NCI-H146 treated with DMSO at 0.1 percent for 48 hours (cell line): ENCODE data around the gene BTRC.

Source experiments
- DNase-seq: peaks from one replicate; lab custom pipeline; 2025; ENCODE audit not compliant: unreplicated experiment; lab: John Stamatoyannopoulos, UW

Gene BTRC

GRCh38 chr10:101513733-101514132, 159.8 kb downstream of the BTRC start:
- DNase-seq: no peak

GRCh38 chr10:101525848-101526247, 171.9 kb downstream of the BTRC start:
- no peak for DNase-seq

- DNase-seq: no peak
Observed at GRCh38 chr10:101529207-101529606, 175.2 kb downstream of the BTRC start.

GRCh38 chr10:101529725-101530553, 176.0 kb downstream of the BTRC start:
- peak; percentile 55 for DNase-seq

- no peak for DNase-seq
Observed at GRCh38 chr10:101535949-101536348, 182.0 kb downstream of the BTRC start.

GRCh38 chr10:101536800-101537199, 182.8 kb downstream of the BTRC start:
- DNase-seq: no peak

- DNase-seq: peak; percentile 89
Observed at GRCh38 chr10:101538446-101538845, 184.5 kb downstream of the BTRC start.

- DNase-seq: no peak
Observed at GRCh38 chr10:101545898-101546297, 191.9 kb downstream of the BTRC start.

- no peak for DNase-seq
Observed at GRCh38 chr10:101550965-101551364, 197.0 kb downstream of the BTRC start.

GRCh38 chr10:101552442-101552841, 198.5 kb downstream of the BTRC start:
- DNase-seq: no peak

- no peak for DNase-seq
Observed at GRCh38 chr10:101557541-101557940, 203.6 kb downstream of the BTRC start.

- no peak for DNase-seq
Observed at GRCh38 chr10:101558204-101558603, 204.2 kb downstream of the BTRC start.

- no peak for DNase-seq
Observed at GRCh38 chr10:101558671-101559595, 205.0 kb downstream of the BTRC start.

- no peak for DNase-seq
Observed at GRCh38 chr10:101559596-101560297, 205.8 kb downstream of the BTRC start.

GRCh38 chr10:101560298-101561067, 206.5 kb downstream of the BTRC start:
- no peak for DNase-seq

- peak; percentile 18 for DNase-seq
Observed at GRCh38 chr10:101561068-101561915, 207.3 kb downstream of the BTRC start.

GRCh38 chr10:101562231-101562630, 208.3 kb downstream of the BTRC start:
- DNase-seq: no peak

GRCh38 chr10:101563007-101563406, 209.0 kb downstream of the BTRC start:
- no peak for DNase-seq

- no peak for DNase-seq
Observed at GRCh38 chr10:101563497-101564040, 209.6 kb downstream of the BTRC start.
